ENCODE measurements around the gene TENM3. TPM values are rescaled to one million over a fixed set of nuclear protein-coding genes. Genes with fewer than 3 reads are reported as not detected.

Gene TENM3
- total RNA-seq, 1 experiment from 2014 or later, result 71.0 TPM

- Mint-ChIP-seq H3K9me3 (peaks cover 4% of the 10 kb centered on the region), H3K27me3 (ENCODE audit: low read depth) (no peaks in the 10 kb centered on the region), H3K36me3 (peaks cover 4% of the 10 kb centered on the region; the same call in 1 of the 2 replicates), H3K4me1 (peaks cover 18% of the 10 kb centered on the region), H3K27ac (no peak overlapping the region), H3K4me3 (no peak overlapping the region)
- ATAC-seq (no peak), DNase-seq (ENCODE audit: low spot score) (no peak)
- ChIA-PET POLR2A (no interaction called here), CTCF (no interaction called here)
- TF ChIP-seq USF1 (CRISPR knock-in tag; IDR thresholded peaks at IDR 0.05) (no peak), ZNF396 (CRISPR knock-in tag; IDR thresholded peaks at IDR 0.05; ENCODE audit: borderline replicate concordance) (no peak), FOXP4 (CRISPR knock-in tag; IDR thresholded peaks at IDR 0.05) (no peak)
Observed at GRCh38 chr4:182704948-182705347, 461.7 kb downstream of the TENM3 start.

- Mint-ChIP-seq H3K9me3 (peaks cover 4% of the 10 kb centered on the region), H3K27me3 (ENCODE audit: low read depth) (no peaks in the 10 kb centered on the region), H3K4me1 (peaks cover 14% of the 10 kb centered on the region), H3K4me3 (no peak overlapping the region), H3K27ac (no peak overlapping the region), H3K36me3 (peaks cover 4% of the 10 kb centered on the region; the same call in 1 of the 2 replicates)
- CTCF ChIA-PET, result no interaction called here
- DNase-seq (ENCODE audit: low spot score) (no peak), ATAC-seq (no peak)
- POLR2A ChIA-PET, result no interaction called here
- no peak for TF ChIP-seq ATF2 (CRISPR knock-in tag; IDR thresholded peaks at IDR 0.05; ENCODE audit: borderline replicate concordance, low read depth)
- TF ChIP-seq, protein P1, sequence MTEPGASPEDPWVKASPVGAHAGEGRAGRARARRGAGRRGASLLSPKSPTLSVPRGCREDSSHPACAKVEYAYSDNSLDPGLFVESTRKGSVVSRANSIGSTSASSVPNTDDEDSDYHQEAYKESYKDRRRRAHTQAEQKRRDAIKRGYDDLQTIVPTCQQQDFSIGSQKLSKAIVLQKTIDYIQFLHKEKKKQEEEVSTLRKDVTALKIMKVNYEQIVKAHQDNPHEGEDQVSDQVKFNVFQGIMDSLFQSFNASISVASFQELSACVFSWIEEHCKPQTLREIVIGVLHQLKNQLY (CRISPR knock-in tag; IDR thresholded peaks at IDR 0.05), result no peak
- TF ChIP-seq TEAD4 (CRISPR knock-in tag; IDR thresholded peaks at IDR 0.05), result no peak
- TF ChIP-seq, protein P2, sequence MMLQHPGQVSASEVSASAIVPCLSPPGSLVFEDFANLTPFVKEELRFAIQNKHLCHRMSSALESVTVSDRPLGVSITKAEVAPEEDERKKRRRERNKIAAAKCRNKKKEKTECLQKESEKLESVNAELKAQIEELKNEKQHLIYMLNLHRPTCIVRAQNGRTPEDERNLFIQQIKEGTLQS (CRISPR knock-in tag; conservative IDR thresholded peaks at IDR 0.05), result no peak
- no peak for TF ChIP-seq IRF2 (CRISPR knock-in tag; IDR thresholded peaks at IDR 0.05; ENCODE audit: borderline replicate concordance, low read depth)
- no peak for TF ChIP-seq ATF6 (CRISPR knock-in tag; IDR thresholded peaks at IDR 0.05)
- TF ChIP-seq ZNF423 (CRISPR knock-in tag; IDR thresholded peaks at IDR 0.05), result no peak
- TF ChIP-seq, protein P3, sequence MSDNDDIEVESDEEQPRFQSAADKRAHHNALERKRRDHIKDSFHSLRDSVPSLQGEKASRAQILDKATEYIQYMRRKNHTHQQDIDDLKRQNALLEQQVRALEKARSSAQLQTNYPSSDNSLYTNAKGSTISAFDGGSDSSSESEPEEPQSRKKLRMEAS (CRISPR knock-in tag; IDR thresholded peaks at IDR 0.05), result no peak
- no peak for TF ChIP-seq TP53 (CRISPR knock-in tag; IDR thresholded peaks at IDR 0.05)
- TF ChIP-seq NR2C2 (CRISPR knock-in tag; IDR thresholded peaks at IDR 0.05), result no peak
- no peak for TF ChIP-seq MXD4 (CRISPR knock-in tag; IDR thresholded peaks at IDR 0.05; ENCODE audit: borderline replicate concordance)
- no peak for TF ChIP-seq NR3C1 (CRISPR knock-in tag; conservative IDR thresholded peaks at IDR 0.05; ENCODE audit: low read depth)
- TF ChIP-seq, protein P4, sequence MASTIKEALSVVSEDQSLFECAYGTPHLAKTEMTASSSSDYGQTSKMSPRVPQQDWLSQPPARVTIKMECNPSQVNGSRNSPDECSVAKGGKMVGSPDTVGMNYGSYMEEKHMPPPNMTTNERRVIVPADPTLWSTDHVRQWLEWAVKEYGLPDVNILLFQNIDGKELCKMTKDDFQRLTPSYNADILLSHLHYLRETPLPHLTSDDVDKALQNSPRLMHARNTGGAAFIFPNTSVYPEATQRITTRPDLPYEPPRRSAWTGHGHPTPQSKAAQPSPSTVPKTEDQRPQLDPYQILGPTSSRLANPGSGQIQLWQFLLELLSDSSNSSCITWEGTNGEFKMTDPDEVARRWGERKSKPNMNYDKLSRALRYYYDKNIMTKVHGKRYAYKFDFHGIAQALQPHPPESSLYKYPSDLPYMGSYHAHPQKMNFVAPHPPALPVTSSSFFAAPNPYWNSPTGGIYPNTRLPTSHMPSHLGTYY (CRISPR knock-in tag; IDR thresholded peaks at IDR 0.05), result no peak
- TF ChIP-seq RELA (CRISPR knock-in tag; IDR thresholded peaks at IDR 0.05; ENCODE audit: borderline replicate concordance), result no peak
- no peak for TF ChIP-seq AR (CRISPR knock-in tag; IDR thresholded peaks at IDR 0.05)
- TF ChIP-seq E2F5 (CRISPR knock-in tag; IDR thresholded peaks at IDR 0.05), result no peak
- no peak for TF ChIP-seq GTF2I (CRISPR knock-in tag; conservative IDR thresholded peaks at IDR 0.05)
Observed at GRCh38 chr4:182705389-182705788, 462.2 kb downstream of the TENM3 start.
